Neural progenitor cell (in vitro differentiated cells): ENCODE measurements around the gene SLC4A8. TPM values are rescaled to one million over a fixed set of nuclear protein-coding genes. Genes with fewer than 3 reads are reported as not detected.
"Not testable (repeated sequence)": the region's sequence is repeated elsewhere in the genome, so short reads cannot be mapped to it uniquely, and the experiment has no call there.

Experiments
- DNase-seq: peaks from one replicate; pipeline ENCODE4 v3.0.0-alpha.2; 2016; ENCODE audit warnings: low spot score
- H2AFZ ChIP-seq: fragments of 200-600 bp; sonication (generic); replicated peaks from 2 replicates; pipeline ENCODE4 v1.6.1; 2016; ENCODE audit warnings: antibody characterized with exemption
- H3F3A ChIP-seq: fragments of 200-600 bp; sonication (generic); 2 replicates; pipeline ENCODE4 v1.6.1; 2016; ENCODE audit warnings: antibody characterized with exemption, low read depth
- H3K27ac ChIP-seq: fragments of 200-600 bp; sonication (generic); 2 replicates; pipeline ENCODE4 v1.5.1; 2016; ENCODE audit warnings: mild to moderate bottlenecking
- H3K27me3 ChIP-seq: fragments of 200-600 bp; sonication (generic); 2 replicates; pipeline ENCODE4 v1.6.1; 2016; ENCODE audit warnings: mild to moderate bottlenecking, moderate library complexity
- H3K36me3 ChIP-seq: fragments of 200-600 bp; sonication (generic); 2 replicates; pipeline ENCODE4 v1.5.1; 2016
- H3K4me1 ChIP-seq: fragments of 200-600 bp; sonication (generic); 2 replicates; pipeline ENCODE4 v1.6.1; 2016; ENCODE audit warnings: mixed run types
- H3K4me2 ChIP-seq: fragments of 200-600 bp; sonication (generic); 2 replicates; pipeline ENCODE4 v1.6.1; 2016
- H3K4me3 ChIP-seq: fragments of 200-600 bp; sonication (generic); 2 replicates; pipeline ENCODE4 v1.5.1; 2016
- H3K79me2 ChIP-seq: fragments of 200-600 bp; sonication (generic); 2 replicates; pipeline ENCODE4 v1.6.1; 2016; ENCODE audit warnings: low read depth
- H3K9ac ChIP-seq: fragments of 200-600 bp; sonication (generic); 2 replicates; pipeline ENCODE4 v1.6.1; 2016
- H3K9me3 ChIP-seq: fragments of 200-600 bp; sonication (generic); 2 replicates; pipeline ENCODE4 v1.5.1; 2016; ENCODE audit warnings: low read depth
- H4K20me1 ChIP-seq: fragments of 200-600 bp; sonication (generic); 2 replicates; pipeline ENCODE4 v1.6.1; 2016; ENCODE audit warnings: low read depth
- H3K27ac Mint-ChIP-seq: 3 replicates; pipeline ENCODE4 v1.8.0; 2021; ENCODE audit warnings: mixed read lengths
- H3K27me3 Mint-ChIP-seq: 2 replicates; pipeline ENCODE4 v1.8.0; 2022; ENCODE audit warnings: low read depth, mild to moderate bottlenecking, inconsistent platforms, moderate library complexity, mixed read lengths; ENCODE audit not compliant: insufficient read depth
- H3K36me3 Mint-ChIP-seq: 3 replicates; pipeline ENCODE4 v1.8.0; 2021; ENCODE audit warnings: mixed read lengths
- H3K4me1 Mint-ChIP-seq: 3 replicates; pipeline ENCODE4 v1.8.0; 2021; ENCODE audit warnings: mixed read lengths
- H3K4me3 Mint-ChIP-seq: 3 replicates; pipeline ENCODE4 v1.8.0; 2021; ENCODE audit warnings: mild to moderate bottlenecking, moderate library complexity, mixed read lengths
- H3K9me3 Mint-ChIP-seq: 3 replicates; pipeline ENCODE4 v1.8.0; 2020; ENCODE audit warnings: mixed read lengths
- CTCF ChIP-seq: fragments of 200-600 bp; sonication (generic); IDR thresholded peaks from 2 replicates; pipeline ENCODE4 v1.5.1; 2017; ENCODE audit warnings: antibody characterized with exemption, mild to moderate bottlenecking
- EZH2 ChIP-seq: fragments of 200-600 bp; sonication (generic); IDR thresholded peaks from 2 replicates; pipeline ENCODE4 v1.6.1; 2017; ENCODE audit warnings: antibody characterized with exemption, mild to moderate bottlenecking, moderate library complexity
- EZH2phosphoT487 ChIP-seq: fragments of 200-600 bp; sonication (generic); IDR thresholded peaks from 2 replicates; pipeline ENCODE4 v1.6.1; 2017; ENCODE audit warnings: antibody characterized with exemption
- total RNA-seq: library from RNA; depleted of rRNA; stranded (reverse); fragments of >200 nt; gene quantifications from 2 replicates; pipeline ENCODE4 v1.2.3, GENCODE V29; 2015; ENCODE audit warnings: low replicate concordance

Gene SLC4A8
- total RNA-seq, 1 donor from 2014 or later = 10.1 TPM

- Histone ChIP-seq H3K79me2 (no peaks in the 10 kb centered on the region), H2AFZ (no peak overlapping the region), H3K4me2 (no peak overlapping the region), H3K36me3 (no peaks in the 10 kb centered on the region), H3K27me3 (no peaks in the 10 kb centered on the region), H3K4me3 (no peak overlapping the region), H4K20me1 (no peaks in the 10 kb centered on the region), H3K9me3 (no peaks in the 10 kb centered on the region), H3K9ac (no peak overlapping the region), H3K4me1 (no peaks in the 10 kb centered on the region), H3K27ac (no peak overlapping the region), H3F3A (no peaks in the 10 kb centered on the region)
- no peaks in the 10 kb centered on the region for H3K4me1 Mint-ChIP-seq
- H3K36me3 Mint-ChIP-seq = peaks cover 24% of the 10 kb centered on the region
- H3K9me3 Mint-ChIP-seq = no peaks in the 10 kb centered on the region
- no peak for TF ChIP-seq EZH2
- no peak for TF ChIP-seq EZH2phosphoT487
- no peak for TF ChIP-seq CTCF
- no peak overlapping the region for H3K4me3 Mint-ChIP-seq
- no peak for DNase-seq
- no peaks in the 10 kb centered on the region for H3K27me3 Mint-ChIP-seq
- no peak overlapping the region for H3K27ac Mint-ChIP-seq
Measured at GRCh38 chr12:51508285-51508684, 83.7 kb downstream of the SLC4A8 start.

- no peak overlapping the region for H2AFZ ChIP-seq
- H3K4me1 ChIP-seq = no peaks in the 10 kb centered on the region
- Mint-ChIP-seq H3K36me3 (peaks cover 24% of the 10 kb centered on the region), H3K27ac (no peak overlapping the region), H3K4me3 (no peak overlapping the region), H3K4me1 (no peaks in the 10 kb centered on the region), H3K27me3 (no peaks in the 10 kb centered on the region), H3K9me3 (no peaks in the 10 kb centered on the region)
- no peak overlapping the region for H3K4me2 ChIP-seq
- no peak overlapping the region for H3K9ac ChIP-seq
- no peak for TF ChIP-seq CTCF
- TF ChIP-seq EZH2 = no peak
- TF ChIP-seq EZH2phosphoT487 = no peak
- H3F3A ChIP-seq = no peaks in the 10 kb centered on the region
- H3K27me3 ChIP-seq = no peaks in the 10 kb centered on the region
- no peaks in the 10 kb centered on the region for H3K9me3 ChIP-seq
- H3K4me3 ChIP-seq = no peak overlapping the region
- no peaks in the 10 kb centered on the region for H3K36me3 ChIP-seq
- H3K79me2 ChIP-seq = no peaks in the 10 kb centered on the region
- H4K20me1 ChIP-seq = no peaks in the 10 kb centered on the region
- no peak for DNase-seq
- no peak overlapping the region for H3K27ac ChIP-seq
Measured at GRCh38 chr12:51511546-51512260, 87.1 kb downstream of the SLC4A8 start.

- H3K4me2 ChIP-seq = no peak overlapping the region
- TF ChIP-seq CTCF (no peak), EZH2 (no peak), EZH2phosphoT487 (no peak)
- Mint-ChIP-seq H3K27ac (no peak overlapping the region), H3K9me3 (no peaks in the 10 kb centered on the region), H3K4me3 (no peak overlapping the region), H3K36me3 (peaks cover 20% of the 10 kb centered on the region), H3K4me1 (no peaks in the 10 kb centered on the region), H3K27me3 (peaks cover under 1% of the 10 kb centered on the region)
- H3K79me2 ChIP-seq = no peaks in the 10 kb centered on the region
- H3K4me3 ChIP-seq = no peak overlapping the region
- H3K36me3 ChIP-seq = no peaks in the 10 kb centered on the region
- H2AFZ ChIP-seq = no peak overlapping the region
- H3K27me3 ChIP-seq = no peaks in the 10 kb centered on the region
- H3K9ac ChIP-seq = no peak overlapping the region
- H4K20me1 ChIP-seq = no peaks in the 10 kb centered on the region
- no peak overlapping the region for H3K27ac ChIP-seq
- no peaks in the 10 kb centered on the region for H3K4me1 ChIP-seq
- no peak for DNase-seq
- no peaks in the 10 kb centered on the region for H3K9me3 ChIP-seq
- no peaks in the 10 kb centered on the region for H3F3A ChIP-seq
Measured at GRCh38 chr12:51512438-51512837, 87.8 kb downstream of the SLC4A8 start.

- H3K36me3 Mint-ChIP-seq = peaks cover 11% of the 10 kb centered on the region
Measured at GRCh38 chr12:51515037-51515436, 90.4 kb downstream of the SLC4A8 start.

More at GRCh38 chr12:51515037-51515436, 90.4 kb downstream of the SLC4A8 start:
- DNase-seq, H3K9ac ChIP-seq, H3K4me1 ChIP-seq, H3K4me1 Mint-ChIP-seq, H3K27ac ChIP-seq, H3K36me3 ChIP-seq, H4K20me1 ChIP-seq, H3K9me3 Mint-ChIP-seq, H3K4me3 ChIP-seq, H3K27ac Mint-ChIP-seq, H3K79me2 ChIP-seq, H3K9me3 ChIP-seq, H3K27me3 ChIP-seq, H3K27me3 Mint-ChIP-seq, H3K4me3 Mint-ChIP-seq, H2AFZ ChIP-seq, H3K4me2 ChIP-seq, H3F3A ChIP-seq: not testable (repeated sequence)
